HG02763 (cell line): ENCODE measurements around the gene IRF4.

Experiments used
- ATAC-seq: cut with Tn5 transposase; IDR thresholded peaks from one replicate; pipeline ENCODE4 v1.9.1; 2021; ENCODE audit warnings: mild to moderate bottlenecking, moderate library complexity; ENCODE audit not compliant: unreplicated experiment

The IRF4 gene

DNA sequence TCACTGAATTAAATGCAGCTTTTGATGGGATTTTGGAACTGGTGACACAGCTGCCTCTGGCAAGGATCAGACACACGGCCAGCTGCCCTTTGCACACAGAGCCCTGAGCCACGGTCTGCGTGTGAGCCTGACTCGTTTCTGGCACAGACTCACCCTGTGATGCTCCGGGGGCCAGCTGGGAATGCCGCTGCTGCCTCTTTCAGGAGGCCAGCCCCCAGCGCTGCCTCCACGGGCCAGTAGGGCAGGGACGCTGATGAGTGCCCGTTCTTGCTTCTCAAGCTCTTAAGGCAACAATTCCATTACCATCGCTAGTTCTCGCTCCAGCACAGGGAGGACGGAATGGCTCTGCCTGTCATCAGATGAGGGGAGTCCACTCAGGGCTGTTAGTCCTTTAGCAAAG lies 61.6 kb downstream of the IRF4 start:
- no peak for ATAC-seq

DNA sequence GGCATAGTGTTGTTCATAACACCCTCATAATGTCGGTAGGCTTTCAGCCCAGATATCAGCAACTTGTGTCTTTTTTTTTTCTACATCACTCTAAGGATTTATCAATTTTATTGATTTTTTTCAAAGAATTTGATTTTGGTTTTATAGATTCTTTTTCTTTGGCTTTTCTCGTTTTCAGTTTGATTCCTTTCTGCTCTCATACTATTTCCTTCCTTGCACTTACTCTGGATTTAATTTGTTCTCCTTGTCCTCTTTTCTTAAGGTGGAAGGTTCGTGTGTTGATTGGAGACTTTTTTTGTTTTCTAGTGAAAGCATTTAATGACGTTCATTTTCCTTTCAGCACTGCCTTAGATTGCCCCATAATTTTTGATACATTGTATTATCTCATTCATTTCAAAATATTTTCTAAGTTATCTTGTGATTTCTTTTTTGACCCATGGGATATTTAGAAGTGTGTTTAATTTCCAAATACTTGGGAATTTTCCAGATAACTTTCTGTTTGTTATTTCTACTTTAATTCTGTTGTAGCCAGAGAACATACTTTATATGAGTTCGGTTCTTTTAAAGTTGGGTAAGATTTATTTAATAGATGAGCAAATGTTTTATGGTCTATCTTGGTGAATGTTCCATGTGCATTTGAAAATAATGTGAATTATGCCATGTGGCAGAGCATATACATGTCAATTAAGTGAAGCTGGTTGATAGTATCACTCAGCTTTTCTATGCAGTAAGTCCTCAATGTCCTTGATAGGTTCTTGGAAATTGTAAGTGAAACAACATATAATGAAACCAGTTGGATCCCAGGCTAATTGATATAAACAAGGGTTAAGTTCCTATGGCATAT lies 62.8 kb downstream of the IRF4 start:
- ATAC-seq, result no peak

DNA sequence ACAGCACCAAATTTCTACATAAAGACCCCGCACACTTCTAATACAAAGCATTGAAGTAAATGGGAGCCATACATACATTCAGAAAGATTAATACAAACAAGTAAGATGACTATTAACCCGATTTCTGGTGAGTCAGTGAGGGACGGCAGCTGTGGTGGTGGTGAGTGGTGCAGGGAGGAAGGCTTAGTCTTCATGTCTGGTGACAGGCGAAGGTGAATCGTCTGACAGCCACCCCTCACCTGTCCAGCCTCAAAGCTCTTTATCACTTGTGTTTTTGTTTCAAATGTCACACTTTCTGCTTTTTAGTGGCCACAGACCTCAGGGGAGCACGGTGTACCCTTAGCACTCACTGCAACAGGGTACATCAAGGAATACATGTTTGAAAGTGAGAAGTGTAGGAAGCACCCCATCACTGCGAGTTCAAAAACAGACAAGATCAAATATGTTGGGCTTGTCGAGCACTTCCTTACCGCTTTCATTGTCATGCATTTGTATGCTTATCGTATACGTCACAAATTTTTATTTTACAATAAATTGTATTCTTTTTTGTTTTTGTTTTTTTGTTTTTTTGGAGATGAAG lies 63.5 kb downstream of the IRF4 start:
- ATAC-seq, result no peak

DNA sequence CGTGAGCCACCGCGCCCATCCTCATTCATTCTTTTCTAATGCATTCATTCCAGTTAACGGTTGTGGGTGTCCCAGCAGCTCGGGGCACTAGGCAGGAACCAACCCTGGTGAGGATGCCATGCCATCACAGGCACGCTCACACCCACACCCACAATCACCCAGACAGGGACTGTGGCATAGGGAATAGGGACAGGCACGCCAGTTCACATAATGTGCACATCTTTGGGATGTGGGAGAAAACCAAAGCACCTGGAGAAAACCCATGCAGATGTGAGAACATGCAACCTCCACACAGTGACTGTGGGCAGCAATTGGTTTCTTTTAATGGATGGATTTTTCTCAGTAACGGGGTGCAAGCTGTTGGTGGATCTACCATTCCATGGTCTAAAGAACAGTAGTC lies 64.3 kb downstream of the IRF4 start:
- ATAC-seq, result no peak

DNA sequence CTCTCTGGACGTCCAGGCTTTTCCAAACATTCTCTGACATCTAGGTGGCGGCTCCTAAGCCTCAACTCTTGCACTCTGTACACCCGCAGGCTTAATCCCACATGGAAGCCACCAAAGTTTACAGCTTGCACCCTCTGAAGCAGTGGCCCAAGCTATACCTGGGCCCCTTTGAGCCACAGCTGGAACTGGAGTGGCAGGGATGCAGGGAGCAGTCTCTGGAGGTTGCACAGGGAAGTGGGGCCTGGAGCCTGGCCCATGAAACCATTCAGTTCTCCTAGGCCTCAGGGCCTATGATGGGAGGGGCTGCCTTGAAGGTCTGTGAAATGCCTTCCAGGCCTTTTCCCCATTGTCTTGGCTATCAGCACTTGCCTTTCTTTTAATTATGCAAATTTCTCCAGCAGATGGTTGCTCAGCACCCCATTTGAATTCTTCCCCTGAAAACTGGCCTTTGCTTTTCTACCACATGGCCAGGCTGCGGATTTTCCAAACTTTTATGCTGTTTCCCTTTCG lies 64.9 kb downstream of the IRF4 start:
- ATAC-seq, result no peak

DNA sequence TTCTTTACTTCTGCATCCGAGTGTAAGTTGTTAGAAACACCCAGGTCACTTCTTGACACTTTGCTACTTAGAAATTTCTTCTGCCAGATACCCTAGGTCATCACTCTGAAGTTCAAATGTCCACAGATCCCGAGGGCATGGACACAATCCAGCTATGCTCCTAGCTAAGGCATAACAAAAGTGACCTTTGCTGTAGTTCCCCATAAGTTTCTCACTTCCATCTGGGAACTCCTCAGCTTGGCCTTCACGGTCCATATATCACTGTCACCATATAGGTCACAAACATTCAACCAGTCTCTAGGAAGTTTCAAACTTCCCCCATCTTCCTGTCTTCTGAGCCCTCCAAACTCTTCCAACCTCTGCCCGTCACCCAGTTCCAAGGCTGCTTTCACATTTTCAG lies 65.3 kb downstream of the IRF4 start:
- no peak for ATAC-seq
